ENCODE measurements around the gene STX16. TPM values are rescaled to one million over a fixed set of nuclear protein-coding genes. Genes with fewer than 3 reads are reported as not detected.

Gene STX16
- total RNA-seq (46.0 and 64.9 TPM in 2 replicates), polyA plus RNA-seq (35.1 and 39.3 TPM in 2 replicates), polyA minus RNA-seq (ENCODE audit: low replicate concordance) (7.7 and 32.4 TPM in 2 replicates)
- 25.1 and 26.9 TPM in 2 replicates for polyA plus RNA-seq (2012)

GRCh38 chr20:58650776-58651558 is at the start of gene STX16:
Gene STX16, plus strand, starts transcription at chr20:58651283. Its CDS starts 724 bp downstream, at chr20:58652007.
- Histone ChIP-seq H4K20me1 (ENCODE audit: control insufficient read depth, extremely low read depth, insufficient read depth, low read length) (no peaks in the 10 kb centered on the region), H3K79me2 (ENCODE audit: control insufficient read depth, insufficient read depth, low read length) (peaks cover 46% of the 10 kb centered on the region), H2AFZ (ENCODE audit: low read length) (peak within 1 kb of the TSS; percentile 85), H3K4me1 (ENCODE audit: control insufficient read depth, extremely low read depth, insufficient read depth, low read length) (no peaks in the 10 kb centered on the region), H3K36me3 (ENCODE audit: control insufficient read depth, insufficient read depth, low read length) (no peaks in the 10 kb centered on the region), H3K9me3 (ENCODE audit: control insufficient read depth, insufficient read depth, low read depth, low read length) (no peaks in the 10 kb centered on the region), H3K27ac (ENCODE audit: insufficient read depth, low read length) (peak within 1 kb of the TSS; percentile 91), H3K4me2 (ENCODE audit: extremely low read depth, insufficient read depth, low read length) (peak within 1 kb of the TSS; percentile 79), H3K9ac (ENCODE audit: insufficient read depth, low read length) (peak within 1 kb of the TSS; percentile 87), H3K4me3 (replicated peaks in 1 of 4; ENCODE audit: control extremely low read depth in 1 of 4, insufficient read depth in 1 of 4, low read depth in 3 of 4, low read length in 4 of 4) (peak within 1 kb of the TSS; percentile 66 to 100 (median 83)), H3K27me3 (ENCODE audit: control insufficient read depth, insufficient read depth, low read length) (no peaks in the 10 kb centered on the region)
- TF ChIP-seq EZH2 (IDR thresholded peaks at IDR 0.05; ENCODE audit: low read length, missing control alignments), result no peak
- TF ChIP-seq, protein P1, sequence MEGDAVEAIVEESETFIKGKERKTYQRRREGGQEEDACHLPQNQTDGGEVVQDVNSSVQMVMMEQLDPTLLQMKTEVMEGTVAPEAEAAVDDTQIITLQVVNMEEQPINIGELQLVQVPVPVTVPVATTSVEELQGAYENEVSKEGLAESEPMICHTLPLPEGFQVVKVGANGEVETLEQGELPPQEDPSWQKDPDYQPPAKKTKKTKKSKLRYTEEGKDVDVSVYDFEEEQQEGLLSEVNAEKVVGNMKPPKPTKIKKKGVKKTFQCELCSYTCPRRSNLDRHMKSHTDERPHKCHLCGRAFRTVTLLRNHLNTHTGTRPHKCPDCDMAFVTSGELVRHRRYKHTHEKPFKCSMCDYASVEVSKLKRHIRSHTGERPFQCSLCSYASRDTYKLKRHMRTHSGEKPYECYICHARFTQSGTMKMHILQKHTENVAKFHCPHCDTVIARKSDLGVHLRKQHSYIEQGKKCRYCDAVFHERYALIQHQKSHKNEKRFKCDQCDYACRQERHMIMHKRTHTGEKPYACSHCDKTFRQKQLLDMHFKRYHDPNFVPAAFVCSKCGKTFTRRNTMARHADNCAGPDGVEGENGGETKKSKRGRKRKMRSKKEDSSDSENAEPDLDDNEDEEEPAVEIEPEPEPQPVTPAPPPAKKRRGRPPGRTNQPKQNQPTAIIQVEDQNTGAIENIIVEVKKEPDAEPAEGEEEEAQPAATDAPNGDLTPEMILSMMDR (conservative IDR thresholded peaks at IDR 0.05 in 1 of 2, IDR thresholded peaks at IDR 0.05 in 1 of 2; ENCODE audit: low read depth in 1 of 2, low read length in 2 of 2), result peak; percentile 51 to 53
- peak; percentile 93 to 94 for DNase-seq (ENCODE audit: low read depth in 2 of 2)

GRCh38 chr20:58602124-58602523 is 49.0 kb upstream of the STX16 start:
- no peak for DNase-seq (ENCODE audit: low read depth in 2 of 2)
- Histone ChIP-seq H4K20me1 (ENCODE audit: control insufficient read depth, extremely low read depth, insufficient read depth, low read length) (no peaks in the 10 kb centered on the region), H3K79me2 (ENCODE audit: control insufficient read depth, insufficient read depth, low read length) (no peaks in the 10 kb centered on the region), H3K4me1 (ENCODE audit: control insufficient read depth, extremely low read depth, insufficient read depth, low read length) (no peaks in the 10 kb centered on the region), H3K9me3 (ENCODE audit: control insufficient read depth, insufficient read depth, low read depth, low read length) (no peaks in the 10 kb centered on the region), H3K4me2 (ENCODE audit: extremely low read depth, insufficient read depth, low read length) (no peak overlapping the region), H3K27me3 (ENCODE audit: control insufficient read depth, insufficient read depth, low read length) (peaks cover 4% of the 10 kb centered on the region), H3K4me3 (replicated peaks in 1 of 4; ENCODE audit: control extremely low read depth in 1 of 4, insufficient read depth in 1 of 4, low read depth in 3 of 4, low read length in 4 of 4) (no peak overlapping the region), H3K36me3 (ENCODE audit: control insufficient read depth, insufficient read depth, low read length) (no peaks in the 10 kb centered on the region), H3K27ac (ENCODE audit: insufficient read depth, low read length) (no peak overlapping the region), H2AFZ (ENCODE audit: low read length) (no peak overlapping the region), H3K9ac (ENCODE audit: insufficient read depth, low read length) (no peak overlapping the region)
- TF ChIP-seq EZH2 (IDR thresholded peaks at IDR 0.05; ENCODE audit: low read length, missing control alignments), result no peak
- TF ChIP-seq, protein P1 (conservative IDR thresholded peaks at IDR 0.05 in 1 of 2, IDR thresholded peaks at IDR 0.05 in 1 of 2; ENCODE audit: low read depth in 1 of 2, low read length in 2 of 2), result no peak

- Histone ChIP-seq H2AFZ (ENCODE audit: low read length) (no peak overlapping the region), H3K27ac (ENCODE audit: insufficient read depth, low read length) (no peak overlapping the region), H3K9me3 (ENCODE audit: control insufficient read depth, insufficient read depth, low read depth, low read length) (no peaks in the 10 kb centered on the region), H3K79me2 (ENCODE audit: control insufficient read depth, insufficient read depth, low read length) (no peaks in the 10 kb centered on the region), H3K27me3 (ENCODE audit: control insufficient read depth, insufficient read depth, low read length) (no peaks in the 10 kb centered on the region), H3K9ac (ENCODE audit: insufficient read depth, low read length) (no peak overlapping the region), H3K4me2 (ENCODE audit: extremely low read depth, insufficient read depth, low read length) (no peak overlapping the region), H4K20me1 (ENCODE audit: control insufficient read depth, extremely low read depth, insufficient read depth, low read length) (no peaks in the 10 kb centered on the region), H3K36me3 (ENCODE audit: control insufficient read depth, insufficient read depth, low read length) (no peaks in the 10 kb centered on the region), H3K4me3 (replicated peaks in 1 of 4; ENCODE audit: control extremely low read depth in 1 of 4, insufficient read depth in 1 of 4, low read depth in 3 of 4, low read length in 4 of 4) (no peak overlapping the region), H3K4me1 (ENCODE audit: control insufficient read depth, extremely low read depth, insufficient read depth, low read length) (no peaks in the 10 kb centered on the region)
- DNase-seq (ENCODE audit: low read depth in 2 of 2), result peak in 1 of 2 donors; percentile 83
- TF ChIP-seq, protein P1 (conservative IDR thresholded peaks at IDR 0.05 in 1 of 2, IDR thresholded peaks at IDR 0.05 in 1 of 2; ENCODE audit: low read depth in 1 of 2, low read length in 2 of 2), result no peak
- TF ChIP-seq EZH2 (IDR thresholded peaks at IDR 0.05; ENCODE audit: low read length, missing control alignments), result no peak
These were observed 47.4 kb upstream of the STX16 start for GRCh38 chr20:58603721-58604120.
